CD4-positive, alpha-beta T cell treated with Interleukin-21 for 1 hour (primary cell): ENCODE measurements around the gene KRT79.

Experiments
- DNase-seq: peaks from one replicate; pipeline ENCODE4 v3.0.0-alpha.2; 2020

KRT79 gene

DNA sequence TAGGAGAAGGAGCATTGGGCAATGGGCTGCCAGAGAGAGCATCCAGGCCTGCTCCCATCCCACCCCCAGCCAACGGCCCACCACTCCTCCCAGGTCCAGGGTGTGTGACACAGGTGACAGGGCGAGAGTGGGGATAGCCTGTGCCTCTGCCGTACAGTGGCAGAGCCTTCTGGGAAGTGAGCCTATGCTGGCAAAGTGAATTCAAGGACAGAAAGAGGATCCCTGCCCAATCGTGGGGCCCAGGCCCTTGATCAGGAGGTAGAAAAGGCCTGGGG, 553 bp upstream of the KRT79 start:
- DNase-seq, result no peak

GRCh38 chr12:52832985-52833905, 866 bp downstream of the KRT79 start:
- DNase-seq, result no peak

- no peak for DNase-seq
These were observed 1.7 kb downstream of the KRT79 start for GRCh38 chr12:52832451-52832850.

DNA sequence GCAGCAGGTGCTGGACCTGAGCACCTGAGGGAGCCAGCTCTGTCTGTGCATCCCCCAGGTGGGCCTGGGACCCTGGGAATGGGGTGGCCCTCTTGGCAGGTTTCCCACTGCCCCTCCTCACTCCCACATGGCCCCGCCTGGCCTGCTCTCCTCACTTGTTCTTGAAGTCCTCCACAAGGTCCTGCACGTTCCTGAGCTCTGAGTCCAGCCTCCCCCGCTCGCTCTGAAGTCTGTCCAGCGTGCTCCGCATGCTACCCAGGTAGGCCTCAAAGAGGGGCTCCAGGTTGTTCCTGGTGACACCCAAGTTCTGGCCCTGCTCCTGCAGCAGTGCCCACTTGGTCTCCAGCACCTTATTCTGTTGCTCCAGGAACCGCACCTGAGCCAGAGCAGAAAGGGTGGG, 2.9 kb downstream of the KRT79 start:
- no peak for DNase-seq

GRCh38 chr12:52829986-52830770, 3.9 kb downstream of the KRT79 start:
- DNase-seq, result no peak

- DNase-seq, result no peak
These were observed 5.5 kb downstream of the KRT79 start for GRCh38 chr12:52828591-52829021.

DNA sequence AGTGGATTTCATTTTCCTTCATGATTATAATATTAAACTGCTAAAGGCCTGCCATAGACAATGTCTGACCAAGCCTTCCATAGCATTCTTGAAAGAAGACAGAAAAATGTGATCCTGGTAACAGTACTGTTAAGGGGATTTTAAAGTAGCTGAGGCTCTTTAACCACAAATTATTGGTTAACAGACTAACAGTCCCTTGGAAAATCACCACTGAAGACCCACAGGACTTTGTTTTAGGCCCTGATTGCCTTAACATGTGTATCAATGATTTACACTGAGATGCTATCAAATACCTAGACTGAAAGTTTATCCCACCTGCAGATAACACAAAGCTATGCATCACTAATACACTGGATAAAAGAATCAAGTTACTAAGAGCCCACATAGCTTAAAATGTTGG, 6.0 kb downstream of the KRT79 start:
- DNase-seq, result no peak

DNA sequence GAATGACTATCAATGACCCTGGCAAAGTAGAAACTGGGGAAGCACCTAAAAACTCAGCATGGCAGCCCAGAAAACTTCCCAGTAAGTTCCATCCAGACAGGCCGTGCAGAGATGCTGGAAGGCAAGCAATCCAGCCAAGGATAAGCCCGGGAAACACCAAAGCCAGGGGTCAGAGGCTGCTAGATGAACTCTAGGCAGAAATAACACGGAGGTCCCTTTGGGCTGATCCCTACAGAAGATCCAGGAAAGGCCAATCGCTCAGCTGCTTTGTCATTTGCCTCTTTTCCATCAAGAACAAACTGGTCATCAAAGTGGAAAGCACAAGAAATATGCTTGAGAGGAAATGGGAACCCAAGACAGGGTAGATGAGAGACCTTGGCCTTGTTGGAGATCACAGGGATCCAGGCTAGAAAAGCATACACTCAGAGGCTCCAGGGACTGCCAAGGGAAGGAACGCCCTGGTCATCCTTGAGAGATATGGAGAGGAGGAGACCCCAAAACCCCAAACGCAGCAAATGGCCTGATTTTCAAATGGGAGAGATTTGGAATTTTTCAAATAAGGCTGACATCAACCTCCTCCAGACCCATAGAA, 6.5 kb downstream of the KRT79 start:
- no peak for DNase-seq

DNA sequence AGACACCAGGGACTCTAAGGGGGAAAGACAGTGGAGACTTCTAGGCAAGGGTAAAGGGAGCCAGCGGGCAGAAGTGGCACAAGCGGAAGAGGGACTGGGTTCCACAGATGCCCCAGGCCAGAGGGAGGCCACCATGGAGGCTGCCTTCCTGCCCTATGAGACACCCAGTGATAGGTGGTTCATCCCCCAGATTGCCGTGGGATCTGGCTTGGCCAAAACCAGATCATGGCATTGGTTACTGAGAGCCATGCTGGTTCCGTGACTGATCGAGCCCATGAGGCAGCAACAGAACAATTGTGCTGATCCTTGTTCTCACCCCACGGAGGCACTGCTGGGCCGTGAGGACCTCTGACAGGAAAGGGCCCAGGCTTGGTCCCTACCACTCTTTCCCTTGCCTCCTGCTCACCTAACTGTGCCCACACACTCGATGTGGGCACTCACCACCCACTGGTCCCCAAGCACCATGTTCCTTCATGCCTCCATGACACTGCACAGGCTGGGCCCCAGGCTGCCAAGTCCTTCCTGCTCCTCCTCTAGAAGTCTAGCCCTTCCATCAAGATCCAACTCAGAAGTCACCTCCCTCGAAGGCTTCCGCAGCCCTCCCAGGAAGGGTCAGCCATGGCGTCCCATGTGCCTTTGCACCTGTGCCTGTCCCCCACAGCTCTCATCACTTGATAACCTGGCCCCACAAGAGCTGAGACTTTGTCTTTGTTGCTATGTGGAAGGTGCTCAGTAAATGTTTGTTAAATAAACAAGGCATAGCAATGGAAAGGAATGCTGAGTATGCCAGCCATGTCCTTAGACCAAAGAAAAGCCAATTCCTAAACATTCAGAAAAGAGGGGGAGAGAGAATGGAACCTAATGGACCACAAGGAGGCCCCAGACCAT, 7.3 kb downstream of the KRT79 start:
- no peak for DNase-seq

DNA sequence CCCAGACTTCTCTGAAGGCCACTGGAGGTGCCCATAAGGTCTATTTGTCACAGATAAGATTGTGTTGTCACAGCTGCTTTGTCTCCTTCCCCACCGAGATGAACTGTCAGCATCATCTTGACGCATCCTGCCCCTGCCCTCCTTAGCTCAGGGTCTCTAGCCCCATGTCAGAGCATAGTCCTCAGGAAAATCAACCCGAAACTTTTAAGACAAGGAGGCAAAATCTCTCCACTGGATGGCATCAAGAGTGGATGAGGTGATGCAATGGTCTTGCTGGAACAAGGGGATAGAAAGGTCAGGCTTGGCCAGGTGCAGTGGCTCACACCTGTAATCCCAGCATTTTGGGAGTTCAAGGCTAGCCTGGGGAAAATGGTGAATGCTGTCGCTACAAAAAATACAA, 8.2 kb downstream of the KRT79 start:
- DNase-seq, result no peak

GRCh38 chr12:52824741-52825410, 9.2 kb downstream of the KRT79 start:
- no peak for DNase-seq

DNA sequence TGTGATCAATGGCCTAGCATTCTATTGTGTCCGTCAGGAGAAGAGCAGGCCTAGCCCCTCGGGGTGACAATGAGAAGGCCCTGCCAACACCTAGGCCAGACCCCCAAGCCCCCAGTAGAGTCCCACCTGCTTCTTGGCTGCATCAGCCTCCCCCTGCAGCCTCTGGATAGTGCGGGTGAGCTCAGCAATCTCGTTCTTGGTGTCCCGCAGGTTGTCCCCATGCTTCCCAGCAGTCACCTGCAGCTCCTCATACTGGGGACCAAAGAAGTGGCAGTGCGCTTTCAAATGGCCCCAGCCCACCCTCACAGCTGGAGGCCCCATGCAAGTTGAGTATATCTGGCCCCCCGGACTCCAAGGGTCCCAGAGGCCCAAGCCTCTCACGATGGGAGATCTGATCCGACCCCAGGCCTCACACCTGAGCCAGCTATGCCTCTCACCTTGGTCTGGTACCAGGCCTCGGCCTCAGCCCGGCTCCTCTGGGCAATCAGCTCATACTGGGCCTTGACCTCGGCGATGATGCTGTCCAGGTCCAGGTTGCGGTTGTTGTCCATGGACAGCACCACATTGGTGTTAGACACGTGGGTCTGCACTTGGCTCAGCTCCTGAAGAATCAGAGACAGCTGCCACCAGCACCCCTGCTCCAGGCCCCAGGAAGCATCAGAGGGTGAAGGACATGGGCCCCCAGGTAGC, 10.2 kb downstream of the KRT79 start:
- no peak for DNase-seq

GRCh38 chr12:52822771-52823510, 11.2 kb downstream of the KRT79 start:
- no peak for DNase-seq

DNA sequence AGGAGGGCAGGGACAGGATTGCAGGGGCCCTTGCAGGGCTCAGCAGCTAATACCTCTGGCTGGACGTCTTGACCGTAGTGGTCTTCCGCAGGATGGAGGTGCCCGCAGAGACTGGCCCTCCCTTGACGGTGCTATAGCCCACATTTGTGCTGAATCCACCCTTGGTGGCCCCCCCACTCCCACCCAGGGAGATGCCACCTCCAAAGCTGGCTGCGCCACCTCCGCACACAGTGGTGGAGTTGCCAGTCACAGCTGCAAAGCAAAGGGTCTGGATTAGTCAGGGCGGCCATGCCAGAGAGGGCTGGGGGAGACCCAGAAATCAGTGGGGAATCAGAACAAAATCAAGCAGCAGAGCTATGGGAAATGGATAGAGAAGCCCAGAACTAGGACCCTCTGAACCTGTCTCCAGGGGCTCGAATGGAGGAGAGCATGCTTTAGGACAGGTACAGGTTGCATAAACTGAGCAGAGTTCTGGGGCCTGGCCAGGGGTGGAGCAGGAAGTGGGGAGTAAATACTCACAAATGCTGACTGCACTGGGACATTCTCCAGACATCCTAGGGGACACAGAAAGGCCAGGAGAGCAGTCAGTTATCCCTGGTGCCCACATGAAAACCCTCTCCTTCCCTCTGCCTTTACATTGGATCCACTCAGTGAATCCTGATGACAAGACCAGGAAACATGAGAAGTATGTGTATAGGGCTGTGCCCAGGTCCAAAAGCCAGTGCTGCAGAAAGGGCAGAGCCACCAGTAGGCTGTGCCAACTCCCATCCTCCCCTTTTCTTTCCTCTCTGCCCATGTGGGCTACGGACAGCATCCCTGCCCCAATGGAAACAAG, 12.1 kb downstream of the KRT79 start:
- DNase-seq, result no peak

DNA sequence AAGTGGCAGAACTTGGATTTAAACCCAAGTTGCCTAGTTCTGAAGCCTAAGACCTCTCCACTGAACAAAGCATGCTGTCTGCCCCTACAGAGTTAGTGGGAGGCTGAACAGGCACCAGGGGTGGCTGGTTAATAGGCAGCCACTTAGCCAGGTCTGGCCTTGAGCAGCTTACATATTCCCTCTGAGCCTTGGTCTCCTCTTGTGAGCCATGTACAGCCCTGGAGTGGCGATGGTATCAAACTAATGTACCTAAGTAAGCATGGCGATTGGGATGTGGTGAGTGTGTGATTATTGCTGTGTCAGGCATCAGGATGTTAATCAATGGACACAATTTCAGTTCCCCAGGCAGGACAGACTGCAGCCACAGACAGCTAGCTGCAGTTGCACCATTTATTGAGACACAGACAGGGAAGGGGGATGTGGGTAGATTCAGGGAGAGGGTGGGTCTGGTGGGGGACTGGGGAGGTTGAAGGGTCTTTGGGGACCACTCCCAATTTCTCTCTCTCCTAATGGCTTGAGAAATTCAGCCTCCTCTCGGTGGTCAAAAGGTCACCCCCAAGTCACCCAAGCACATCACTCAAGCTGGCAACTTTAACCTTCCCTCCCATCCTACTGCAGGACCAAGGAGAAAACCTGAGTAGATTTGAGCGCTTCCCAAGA, 12.9 kb downstream of the KRT79 start:
- no peak for DNase-seq

DNA sequence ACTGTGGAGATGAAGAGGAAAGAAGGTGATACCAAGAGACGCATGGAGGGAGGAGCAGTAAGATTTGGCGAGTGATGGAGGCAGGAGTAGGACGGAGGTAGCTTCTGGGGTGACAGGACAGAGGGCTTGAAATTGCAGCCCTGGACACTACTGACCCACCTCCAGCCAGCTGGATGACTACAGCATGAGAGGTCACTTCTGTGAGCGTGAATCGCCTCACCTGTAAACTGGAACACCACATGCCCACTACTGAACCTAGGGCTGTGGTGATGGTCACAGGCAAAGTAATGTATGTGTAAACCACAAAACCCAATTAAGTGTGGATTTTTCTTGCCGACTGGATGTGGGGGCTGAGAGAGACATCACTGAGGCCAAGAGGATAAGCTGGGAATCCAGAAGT, 13.6 kb downstream of the KRT79 start:
- no peak for DNase-seq

DNA sequence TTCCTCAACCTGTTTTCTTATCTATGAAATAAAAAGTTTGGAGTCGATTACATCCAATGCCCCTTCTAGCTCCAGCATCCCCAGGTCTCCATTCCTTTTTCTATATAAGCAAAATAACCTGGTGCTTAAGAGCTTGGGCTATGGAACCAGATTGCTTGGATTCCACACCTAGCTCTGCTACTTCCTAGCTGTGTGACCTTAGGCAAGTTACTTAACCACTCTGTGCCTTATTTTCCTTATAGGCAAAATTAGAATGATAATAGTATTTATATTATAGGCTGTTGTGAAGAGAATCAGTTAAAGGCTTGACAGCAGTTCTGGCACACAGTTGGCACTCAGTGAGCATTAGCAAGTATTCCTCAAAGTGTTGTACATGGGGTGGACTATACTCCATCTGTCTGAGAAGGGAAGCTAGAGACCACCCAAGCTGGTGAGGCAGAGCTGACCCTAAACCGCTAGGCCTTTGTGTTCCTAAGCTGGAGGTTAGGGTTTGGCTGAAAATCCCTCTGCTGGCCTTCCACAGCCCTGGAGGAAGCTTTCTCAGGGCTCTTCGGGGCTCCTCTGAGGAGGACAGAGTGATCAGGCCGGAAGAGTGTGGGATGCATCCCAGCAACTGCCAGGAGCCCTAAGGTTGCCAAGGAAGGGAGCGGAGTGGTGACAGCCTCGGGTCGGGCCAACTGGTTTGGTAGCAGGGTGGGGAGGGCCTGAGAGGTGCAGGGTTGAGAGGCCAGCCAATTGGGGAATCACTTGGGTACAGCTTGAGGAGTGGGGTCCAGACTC, 14.2 kb downstream of the KRT79 start:
- DNase-seq, result no peak

- DNase-seq, result no peak
These were observed 15.2 kb downstream of the KRT79 start for GRCh38 chr12:52818887-52819420.
